Neural cell (in vitro differentiated cells): ENCODE data around the gene DAPK2. TPM values are rescaled to one million over a fixed set of nuclear protein-coding genes. Genes with fewer than 3 reads are reported as not detected.

Experiments used
- H2AFZ ChIP-seq: fragments of 200-600, 300-800 bp; sonication (generic), shearing (Covaris generic); 2 replicates; pipeline ENCODE4 v1.6.0; 2014; ENCODE audit warnings: low read depth, mild to moderate bottlenecking, antibody characterized with exemption, low read length, moderate library complexity
- H3F3A ChIP-seq: fragments of 200-600 bp; shearing (Covaris generic); 2 replicates; pipeline ENCODE4 v1.6.1; 2016; ENCODE audit warnings: mild to moderate bottlenecking, moderate library complexity, mixed read lengths, antibody characterized with exemption, low read length; ENCODE audit not compliant: insufficient read depth, poor library complexity, severe bottlenecking
- H3K27ac ChIP-seq: fragments of 200-600, 300-800 bp; sonication (generic), shearing (Covaris generic); 2 replicates; pipeline ENCODE4 v1.5.1; 2014; ENCODE audit warnings: mild to moderate bottlenecking, low read length, moderate library complexity
- H3K27me3 ChIP-seq: fragments of 300-800, 200-600 bp; sonication (generic), shearing (Covaris generic); 2 replicates; pipeline ENCODE4 v1.6.0; 2014; ENCODE audit warnings: mild to moderate bottlenecking, low read depth, low read length, moderate library complexity; ENCODE audit not compliant: insufficient read depth
- H3K36me3 ChIP-seq: fragments of 300-800, 200-600 bp; sonication (generic), shearing (Covaris generic); 2 replicates; pipeline ENCODE4 v1.5.1; 2014; ENCODE audit warnings: mild to moderate bottlenecking, antibody characterized with exemption, low read length, moderate library complexity; ENCODE audit not compliant: insufficient read depth
- H3K4me2 ChIP-seq: fragments of 300-800, 200-600 bp; sonication (generic), shearing (Covaris generic); 2 replicates; pipeline ENCODE4 v1.6.0; 2014; ENCODE audit warnings: mild to moderate bottlenecking, low read length
- H3K4me3 ChIP-seq: fragments of 300-800, 200-600 bp; sonication (generic), shearing (Covaris generic); 2 replicates; pipeline ENCODE4 v1.5.1; 2014; ENCODE audit warnings: mild to moderate bottlenecking, low read length, moderate library complexity
- H3K79me2 ChIP-seq: fragments of 200-600 bp; shearing (Covaris generic); replicated peaks from 2 replicates; pipeline ENCODE4 v1.6.0; 2014; ENCODE audit warnings: mild to moderate bottlenecking, low read length, moderate library complexity; ENCODE audit not compliant: insufficient read depth
- H3K9ac ChIP-seq: fragments of 300-800, 200-600 bp; sonication (generic), shearing (Covaris generic); 2 replicates; pipeline ENCODE4 v1.6.1; 2016; ENCODE audit warnings: mild to moderate bottlenecking, low read length, mixed read lengths
- H3K9me2 ChIP-seq: fragments of 200-600 bp; shearing (Covaris generic); 2 replicates; pipeline ENCODE4 v1.6.1; 2016; ENCODE audit warnings: mild to moderate bottlenecking, low read length, mixed read lengths; ENCODE audit not compliant: insufficient read depth
- H3K9me3 ChIP-seq: fragments of 200-600, 300-800 bp; sonication (generic), shearing (Covaris generic); 2 replicates; pipeline ENCODE4 v1.6.1; 2016; ENCODE audit warnings: mild to moderate bottlenecking, mixed run types, low read length, moderate library complexity, mixed read lengths
- H4K20me1 ChIP-seq: fragments of 200-600 bp; shearing (Covaris generic); 2 replicates; pipeline ENCODE4 v1.6.1; 2016; ENCODE audit warnings: mild to moderate bottlenecking, mixed run types; ENCODE audit not compliant: insufficient read depth
- CTCF ChIP-seq: fragments of 450-650 bp; IDR thresholded peaks from 2 replicates; pipeline ENCODE4 v1.5.1; 2014; ENCODE audit warnings: antibody characterized with exemption, mild to moderate bottlenecking, moderate library complexity; ENCODE audit not compliant: poor library complexity, severe bottlenecking
- EP300 ChIP-seq: fragments of 450-650 bp; conservative IDR thresholded peaks from 2 replicates; pipeline ENCODE4 v1.6.1; 2014; ENCODE audit warnings: antibody characterized with exemption, mild to moderate bottlenecking, moderate library complexity; ENCODE audit not compliant: poor library complexity, severe bottlenecking
- EZH2 ChIP-seq: fragments of 200-600, 300-800 bp; shearing (Covaris generic), sonication (generic); IDR thresholded peaks from 2 replicates; pipeline ENCODE4 v1.6.1; 2014; ENCODE audit warnings: antibody characterized with exemption, low read length, borderline replicate concordance, mild to moderate bottlenecking; ENCODE audit not compliant: insufficient read depth, poor library complexity, severe bottlenecking
- MXI1 ChIP-seq: fragments of 450-650 bp; conservative IDR thresholded peaks from 2 replicates; pipeline ENCODE4 v1.6.1; 2014; ENCODE audit warnings: antibody characterized with exemption, mild to moderate bottlenecking; ENCODE audit not compliant: poor library complexity, severe bottlenecking
- POLR2AphosphoS5 ChIP-seq: IDR thresholded peaks from 2 replicates; pipeline ENCODE4 v1.6.1; 2012
- RAD21 ChIP-seq: fragments of 450-650 bp; conservative IDR thresholded peaks from 2 replicates; pipeline ENCODE4 v1.6.1; 2014; ENCODE audit warnings: antibody characterized with exemption, mild to moderate bottlenecking, moderate library complexity
- REST ChIP-seq: IDR thresholded peaks from 2 replicates; pipeline ENCODE4 v1.6.1; 2012; ENCODE audit warnings: borderline replicate concordance
- SMC3 ChIP-seq: fragments of 450-650 bp; conservative IDR thresholded peaks from 2 replicates; pipeline ENCODE4 v1.6.1; 2014; ENCODE audit warnings: antibody characterized with exemption, mild to moderate bottlenecking, moderate library complexity; ENCODE audit not compliant: poor library complexity
- TAF1 ChIP-seq: IDR thresholded peaks from 2 replicates; pipeline ENCODE4 v1.6.1; 2012; ENCODE audit warnings: low read depth
- polyA plus RNA-seq: library from polyadenylated mRNA; depleted of rRNA; stranded (reverse); fragments of >200 nt; gene quantifications from 2 replicates; pipeline ENCODE4 v1.2.3, GENCODE V29; 2014

Gene DAPK2
- polyA plus RNA-seq, 1 donor from 2014 or later: 0.78 TPM

- Histone ChIP-seq H3K9ac (no peak overlapping the region), H3K27me3 (no peaks in the 10 kb centered on the region), H3K9me2 (no peaks in the 10 kb centered on the region), H3K9me3 (no peaks in the 10 kb centered on the region), H3K27ac (no peak overlapping the region), H2AFZ (no peak overlapping the region), H3K36me3 (no peaks in the 10 kb centered on the region), H3K79me2 (no peaks in the 10 kb centered on the region), H3K4me3 (no peak overlapping the region), H4K20me1 (no peaks in the 10 kb centered on the region), H3F3A (no peaks in the 10 kb centered on the region), H3K4me2 (no peak overlapping the region)
- TF ChIP-seq EZH2 (no peak), TAF1 (no peak), RAD21 (no peak), MXI1 (no peak), CTCF (no peak), SMC3 (no peak), REST (no peak), EP300 (no peak), POLR2AphosphoS5 (no peak)
These were observed 137.3 kb downstream of the DAPK2 start for GRCh38 chr15:63908991-63909390.

- Histone ChIP-seq H4K20me1 (no peaks in the 10 kb centered on the region), H3K27me3 (no peaks in the 10 kb centered on the region), H3K9ac (no peak overlapping the region), H3K27ac (no peak overlapping the region), H3K79me2 (no peaks in the 10 kb centered on the region), H3K4me3 (no peak overlapping the region), H3K9me3 (no peaks in the 10 kb centered on the region), H3K36me3 (no peaks in the 10 kb centered on the region), H2AFZ (no peak overlapping the region), H3K4me2 (no peak overlapping the region), H3K9me2 (no peaks in the 10 kb centered on the region), H3F3A (no peaks in the 10 kb centered on the region)
- TF ChIP-seq TAF1: no peak
These were observed 138.0 kb downstream of the DAPK2 start for GRCh38 chr15:63908281-63908680.

GRCh38 chr15:63907521-63907920, 138.8 kb downstream of the DAPK2 start:
- Histone ChIP-seq H4K20me1 (no peaks in the 10 kb centered on the region), H3K9me3 (no peaks in the 10 kb centered on the region), H3K4me3 (no peak overlapping the region)

More at GRCh38 chr15:63907521-63907920, 138.8 kb downstream of the DAPK2 start:
- H3K9ac ChIP-seq: no peak overlapping the region
- no peaks in the 10 kb centered on the region for H3K36me3 ChIP-seq
- no peak overlapping the region for H2AFZ ChIP-seq
- no peaks in the 10 kb centered on the region for H3K79me2 ChIP-seq
- H3F3A ChIP-seq: no peaks in the 10 kb centered on the region
- no peaks in the 10 kb centered on the region for H3K9me2 ChIP-seq
- H3K27ac ChIP-seq: no peak overlapping the region
- no peak overlapping the region for H3K4me2 ChIP-seq
- TF ChIP-seq CTCF (no peak), EP300 (no peak), MXI1 (no peak), SMC3 (no peak), EZH2 (no peak), TAF1 (no peak), RAD21 (no peak), POLR2AphosphoS5 (no peak), REST (no peak)
- no peaks in the 10 kb centered on the region for H3K27me3 ChIP-seq
